22Rv1 (cell line): ENCODE data around the gene WWOX.

Experiments
- H3K27ac ChIP-seq: fragments of 450-650 bp; 2 replicates; pipeline ENCODE4 v1.5.1; 2017
- ZFX ChIP-seq: fragments of 450-650 bp; IDR thresholded peaks from 2 replicates; pipeline ENCODE4 v1.6.1; 2017; ENCODE audit warnings: antibody characterized with exemption, borderline replicate concordance
- TF ChIP-seq, protein P1 (sequence below): fragments of 450-650 bp; IDR thresholded peaks from 2 replicates; pipeline ENCODE4 v1.5.1; 2017; ENCODE audit warnings: mild to moderate bottlenecking

The WWOX gene

DNA sequence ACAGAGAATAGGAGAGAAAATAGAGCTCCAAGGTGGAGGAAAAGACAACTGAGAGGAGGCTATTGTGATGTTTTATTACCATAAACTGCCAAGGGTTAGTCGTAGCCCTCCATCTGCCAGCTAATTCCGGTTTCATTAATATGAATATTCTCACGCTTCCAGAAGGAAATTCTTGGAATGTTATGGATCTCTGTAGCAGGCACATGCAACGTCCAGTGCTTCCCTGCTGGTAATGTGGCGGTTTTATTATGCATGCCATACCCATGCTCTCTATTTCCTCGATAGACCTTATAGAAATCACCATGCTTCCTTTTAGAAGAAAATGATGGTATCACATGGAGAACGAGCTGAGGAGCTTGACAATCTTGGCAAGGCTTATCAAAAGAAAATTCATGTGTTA lies 1037.5 kb downstream of the WWOX start:
- no peak overlapping the region for H3K27ac ChIP-seq
- TF ChIP-seq ZFX = no peak
- TF ChIP-seq, protein P1, sequence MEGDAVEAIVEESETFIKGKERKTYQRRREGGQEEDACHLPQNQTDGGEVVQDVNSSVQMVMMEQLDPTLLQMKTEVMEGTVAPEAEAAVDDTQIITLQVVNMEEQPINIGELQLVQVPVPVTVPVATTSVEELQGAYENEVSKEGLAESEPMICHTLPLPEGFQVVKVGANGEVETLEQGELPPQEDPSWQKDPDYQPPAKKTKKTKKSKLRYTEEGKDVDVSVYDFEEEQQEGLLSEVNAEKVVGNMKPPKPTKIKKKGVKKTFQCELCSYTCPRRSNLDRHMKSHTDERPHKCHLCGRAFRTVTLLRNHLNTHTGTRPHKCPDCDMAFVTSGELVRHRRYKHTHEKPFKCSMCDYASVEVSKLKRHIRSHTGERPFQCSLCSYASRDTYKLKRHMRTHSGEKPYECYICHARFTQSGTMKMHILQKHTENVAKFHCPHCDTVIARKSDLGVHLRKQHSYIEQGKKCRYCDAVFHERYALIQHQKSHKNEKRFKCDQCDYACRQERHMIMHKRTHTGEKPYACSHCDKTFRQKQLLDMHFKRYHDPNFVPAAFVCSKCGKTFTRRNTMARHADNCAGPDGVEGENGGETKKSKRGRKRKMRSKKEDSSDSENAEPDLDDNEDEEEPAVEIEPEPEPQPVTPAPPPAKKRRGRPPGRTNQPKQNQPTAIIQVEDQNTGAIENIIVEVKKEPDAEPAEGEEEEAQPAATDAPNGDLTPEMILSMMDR = no peak

DNA sequence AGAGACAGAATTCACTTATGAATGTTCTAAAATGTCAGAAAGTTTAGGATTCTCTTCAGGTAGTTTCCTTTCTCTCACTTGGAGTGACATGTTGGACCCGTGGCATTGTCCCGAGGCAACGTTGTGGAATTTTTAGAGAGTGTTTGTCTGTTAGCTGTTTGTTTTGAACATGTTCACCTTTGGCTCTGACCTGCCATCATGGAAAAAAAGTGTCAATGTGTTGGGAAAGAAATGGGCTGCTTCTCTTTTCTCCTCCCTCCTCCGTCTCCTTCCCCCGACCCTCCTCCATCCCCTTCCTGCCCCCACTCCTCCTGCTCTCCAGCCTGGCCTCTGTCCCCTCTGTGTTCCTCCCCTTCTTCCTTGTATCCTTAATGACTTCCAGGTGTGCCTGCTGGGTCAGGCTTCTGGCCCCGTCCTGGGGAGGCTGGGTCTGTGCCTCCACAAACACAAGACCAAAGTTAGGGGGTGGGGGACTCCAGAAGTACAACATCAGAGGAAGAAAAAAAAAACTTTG lies 1038.0 kb downstream of the WWOX start:
- TF ChIP-seq, protein P1 = no peak
- TF ChIP-seq ZFX = no peak
- H3K27ac ChIP-seq = no peak overlapping the region

DNA sequence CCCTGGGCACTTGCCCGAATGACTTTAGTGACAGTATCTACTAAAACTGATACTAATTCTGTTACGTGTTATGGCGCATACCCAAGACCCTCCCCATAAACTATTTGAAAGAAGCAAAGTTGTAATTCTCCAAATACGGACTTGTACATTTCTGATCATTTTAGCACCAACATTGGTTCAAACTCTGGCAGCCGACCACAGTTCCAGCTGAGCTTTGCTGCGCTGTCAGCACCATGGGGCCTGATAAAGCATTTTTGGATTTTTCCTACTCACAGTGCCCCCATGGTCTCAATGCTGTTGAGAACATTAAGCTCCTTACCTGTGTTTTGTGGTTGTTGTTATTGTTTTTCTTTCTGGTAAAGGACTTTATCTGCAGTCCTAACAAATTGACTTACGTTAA lies 1040.3 kb downstream of the WWOX start:
- TF ChIP-seq ZFX = no peak
- TF ChIP-seq, protein P1 = no peak
- no peak overlapping the region for H3K27ac ChIP-seq

DNA sequence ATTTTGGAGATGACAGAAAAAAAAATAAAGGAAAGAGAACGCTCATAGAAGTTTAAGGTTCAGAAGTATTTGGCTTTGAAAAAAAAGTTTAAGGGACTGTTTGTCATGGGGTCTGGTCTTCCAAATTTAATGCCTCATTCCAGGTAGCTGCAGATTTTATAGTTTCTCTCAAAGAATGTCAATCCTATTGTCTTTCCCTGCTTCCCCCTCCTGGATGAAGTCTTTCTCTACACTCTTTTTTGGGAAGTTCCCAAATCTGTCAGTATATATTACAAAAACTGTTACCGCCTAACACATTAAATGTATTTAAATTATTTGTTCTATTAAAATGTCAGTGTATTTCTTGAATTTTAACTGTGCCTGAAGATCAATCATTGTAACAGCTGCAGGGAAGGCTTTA lies 1043.6 kb downstream of the WWOX start:
- TF ChIP-seq ZFX = no peak
- TF ChIP-seq, protein P1 = no peak
- no peak overlapping the region for H3K27ac ChIP-seq

DNA sequence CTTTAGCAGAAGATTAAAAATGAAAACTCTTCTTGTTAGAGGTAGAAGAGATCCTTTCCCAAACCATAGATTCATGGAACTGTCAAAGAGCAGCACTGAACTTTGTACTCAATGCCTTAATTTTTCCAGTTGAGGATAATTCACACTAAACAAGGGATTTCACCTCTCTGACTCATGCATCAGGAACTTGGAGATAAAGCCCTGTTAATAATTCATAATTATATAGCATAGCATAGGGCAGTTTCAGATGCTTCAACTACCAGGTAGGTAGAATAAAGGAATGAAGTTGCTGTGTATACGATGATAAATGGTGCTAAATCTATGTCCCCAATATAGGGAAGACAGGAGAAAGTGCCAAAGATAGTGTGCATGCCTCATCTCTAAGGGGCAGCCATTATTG lies 1050.7 kb downstream of the WWOX start:
- TF ChIP-seq, protein P1 = no peak
- no peak for TF ChIP-seq ZFX
- no peak overlapping the region for H3K27ac ChIP-seq

DNA sequence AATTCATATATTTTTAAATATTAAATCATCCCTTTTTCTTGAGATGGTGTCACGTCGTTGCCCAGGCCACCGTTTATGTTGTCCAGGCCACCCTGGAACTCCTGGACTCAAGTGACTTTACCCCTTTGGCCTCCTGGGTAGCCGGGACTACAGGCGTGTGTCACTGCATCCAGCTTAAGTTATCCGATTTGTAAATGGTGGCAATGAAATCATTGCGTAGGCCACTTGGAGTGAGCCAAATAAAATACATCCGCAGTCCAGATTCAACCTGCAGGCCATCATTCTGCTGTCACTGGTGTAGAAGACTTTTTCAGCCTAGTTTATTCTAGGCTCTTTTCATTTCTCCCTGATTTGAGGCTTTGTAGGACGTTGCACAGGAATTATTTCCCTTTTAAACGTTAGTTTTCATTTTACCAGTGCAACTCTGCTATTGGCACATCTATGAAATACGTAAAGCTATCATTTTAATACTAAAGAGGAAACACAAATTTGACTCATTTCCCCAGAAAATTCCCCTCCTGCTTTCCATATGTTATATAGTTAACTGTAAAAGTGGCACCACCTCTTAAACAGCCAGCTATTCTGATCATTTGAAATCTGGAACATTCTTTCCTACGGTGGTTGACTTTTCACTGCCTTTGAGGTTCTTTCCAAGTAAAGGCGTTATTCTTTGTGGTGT lies 1051.3 kb downstream of the WWOX start:
- TF ChIP-seq, protein P1 = no peak
- TF ChIP-seq ZFX = no peak
- H3K27ac ChIP-seq = no peak overlapping the region

DNA sequence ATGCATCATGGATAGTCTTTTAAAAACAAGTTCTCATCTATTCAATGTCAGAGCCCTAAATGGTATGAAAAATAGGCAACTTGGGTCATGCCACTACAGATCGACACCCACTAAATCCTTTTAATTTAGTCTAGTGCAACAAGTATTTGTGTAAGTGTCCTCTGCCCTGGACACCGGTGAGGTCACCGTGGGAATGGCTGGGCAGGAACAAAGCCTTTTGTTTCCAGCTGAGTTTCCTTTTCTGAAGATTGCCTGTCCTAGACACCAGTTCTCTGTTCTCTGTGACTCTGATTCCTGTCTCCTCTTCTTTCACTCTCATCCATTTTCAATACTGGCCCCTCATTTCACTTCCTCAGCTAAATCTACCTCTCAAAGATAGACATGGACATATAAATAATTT lies 1054.6 kb downstream of the WWOX start:
- no peak overlapping the region for H3K27ac ChIP-seq
- TF ChIP-seq ZFX = no peak
- TF ChIP-seq, protein P1 = no peak
